VCaP (cell line): ENCODE measurements around the gene ALPG.
"Not testable (repeated sequence)": the region's sequence is repeated elsewhere in the genome, so short reads cannot be mapped to it uniquely, and the experiment has no call there.

Experiments used
- H3K27ac ChIP-seq: fragments of 450-650 bp; 2 replicates; pipeline ENCODE4 v1.5.1; 2017
- CTCF ChIP-seq: fragments of 450-650 bp; conservative IDR thresholded peaks from 2 replicates; pipeline ENCODE4 v1.5.1; 2017; ENCODE audit warnings: mild to moderate bottlenecking, moderate library complexity

ALPG gene

DNA sequence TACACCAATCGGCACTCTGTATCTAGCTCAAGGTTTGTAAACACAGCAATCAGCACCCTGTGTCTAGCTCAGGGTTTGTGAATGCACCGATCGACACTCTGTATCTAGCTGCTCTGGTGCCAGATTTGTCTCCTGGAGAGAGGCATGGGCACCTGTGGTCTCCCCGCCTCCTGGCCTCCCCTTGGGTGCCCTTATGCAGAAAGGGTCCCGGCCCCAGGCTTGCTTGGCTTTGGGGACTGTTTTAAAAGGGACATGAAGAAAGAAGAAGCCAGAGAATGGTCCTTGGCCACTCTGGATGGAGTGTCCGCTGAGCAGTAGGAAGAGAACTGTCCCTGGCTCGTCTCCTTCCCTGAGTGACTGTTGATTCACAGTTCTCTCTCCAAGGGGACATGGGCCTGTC lies 39.6 kb upstream of the ALPG start:
- no peak overlapping the region for H3K27ac ChIP-seq
- no peak for TF ChIP-seq CTCF

GRCh38 chr2:232367591-232368233 lies 38.9 kb upstream of the ALPG start:
- H3K27ac ChIP-seq, result no peak overlapping the region
- TF ChIP-seq CTCF, result no peak

DNA sequence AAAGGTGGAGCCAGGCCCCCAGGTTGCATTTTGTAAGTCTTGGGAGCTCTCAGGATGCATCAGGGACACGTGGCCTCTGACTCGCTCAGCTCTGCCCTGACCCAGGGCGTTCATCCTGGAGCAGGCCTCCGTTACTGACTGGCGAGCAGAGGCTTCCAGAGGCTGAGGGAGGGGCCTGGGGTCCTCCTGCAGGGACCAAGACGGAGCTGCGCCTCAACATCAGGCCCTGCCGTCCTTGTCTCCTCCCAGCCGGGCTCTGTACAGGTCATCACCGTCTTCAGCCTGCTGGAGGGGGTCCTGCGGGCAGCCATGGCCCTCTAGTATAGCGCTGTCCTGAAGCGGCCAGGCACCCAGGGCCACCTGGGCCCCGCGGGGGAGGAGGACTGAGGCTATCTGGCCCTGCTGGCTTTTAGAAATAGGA lies 38.3 kb upstream of the ALPG start:
- no peak for TF ChIP-seq CTCF
- no peak overlapping the region for H3K27ac ChIP-seq

DNA sequence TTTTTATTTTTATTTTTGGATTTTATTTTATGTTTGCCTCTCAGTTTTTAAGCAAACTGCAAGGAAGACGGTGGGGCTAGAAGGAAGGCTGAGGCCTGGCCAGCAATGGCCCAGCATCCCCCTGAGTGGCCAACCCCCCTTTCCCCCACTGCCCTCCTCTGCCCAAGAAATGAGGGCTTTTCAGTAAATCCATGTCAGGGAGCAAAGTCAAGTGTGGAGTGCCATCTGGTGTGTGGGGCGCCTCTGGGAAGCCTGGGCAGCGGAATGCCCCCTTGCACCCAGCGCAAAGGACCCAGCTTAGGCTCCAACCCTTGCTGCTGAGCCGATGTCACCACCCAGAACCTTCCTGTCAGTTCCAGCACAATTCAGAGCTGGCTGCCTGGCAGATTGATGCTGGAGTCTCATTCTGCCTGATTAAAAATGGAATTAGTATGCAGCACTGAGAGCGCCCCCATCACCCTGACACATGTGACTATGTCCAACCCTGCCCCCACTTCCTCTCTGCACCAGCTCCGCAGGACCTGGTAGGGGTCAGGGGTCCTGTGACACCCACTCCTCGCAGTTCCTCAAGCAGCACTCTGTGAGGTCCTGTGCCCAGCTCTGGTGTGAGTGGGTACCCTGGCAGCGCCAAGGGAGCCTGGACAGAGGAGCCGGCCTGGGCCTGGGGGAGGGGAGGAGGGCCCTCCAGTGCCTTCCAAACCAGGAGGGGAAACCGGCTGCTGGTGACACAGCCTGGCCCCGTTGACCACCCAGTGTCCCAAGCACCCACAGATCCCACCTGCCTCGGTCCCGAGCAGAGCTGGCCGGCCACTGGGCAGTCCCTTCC lies 37.3 kb upstream of the ALPG start:
- TF ChIP-seq CTCF, result no peak
- H3K27ac ChIP-seq, result no peak overlapping the region

DNA sequence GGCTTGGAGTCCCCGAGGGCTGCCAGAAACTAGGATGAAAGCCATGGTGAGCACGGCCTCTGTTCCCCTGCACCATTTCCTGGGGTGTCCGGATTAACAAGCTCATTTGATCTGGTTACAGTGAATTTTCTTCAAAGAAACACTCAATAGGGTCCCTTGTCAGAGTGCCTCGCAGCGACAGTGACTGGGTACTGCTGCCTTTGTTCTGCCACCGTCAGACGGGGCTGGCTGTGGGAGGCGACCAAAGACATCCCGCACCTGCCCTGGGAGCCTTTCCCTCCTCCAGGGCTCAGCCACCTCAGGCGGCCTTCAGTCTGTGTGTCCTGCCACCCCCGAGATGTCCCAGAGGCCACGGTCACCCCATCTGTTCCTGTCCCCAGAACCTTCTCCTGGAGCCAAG lies 36.6 kb upstream of the ALPG start:
- H3K27ac ChIP-seq, result not testable (repeated sequence)

DNA sequence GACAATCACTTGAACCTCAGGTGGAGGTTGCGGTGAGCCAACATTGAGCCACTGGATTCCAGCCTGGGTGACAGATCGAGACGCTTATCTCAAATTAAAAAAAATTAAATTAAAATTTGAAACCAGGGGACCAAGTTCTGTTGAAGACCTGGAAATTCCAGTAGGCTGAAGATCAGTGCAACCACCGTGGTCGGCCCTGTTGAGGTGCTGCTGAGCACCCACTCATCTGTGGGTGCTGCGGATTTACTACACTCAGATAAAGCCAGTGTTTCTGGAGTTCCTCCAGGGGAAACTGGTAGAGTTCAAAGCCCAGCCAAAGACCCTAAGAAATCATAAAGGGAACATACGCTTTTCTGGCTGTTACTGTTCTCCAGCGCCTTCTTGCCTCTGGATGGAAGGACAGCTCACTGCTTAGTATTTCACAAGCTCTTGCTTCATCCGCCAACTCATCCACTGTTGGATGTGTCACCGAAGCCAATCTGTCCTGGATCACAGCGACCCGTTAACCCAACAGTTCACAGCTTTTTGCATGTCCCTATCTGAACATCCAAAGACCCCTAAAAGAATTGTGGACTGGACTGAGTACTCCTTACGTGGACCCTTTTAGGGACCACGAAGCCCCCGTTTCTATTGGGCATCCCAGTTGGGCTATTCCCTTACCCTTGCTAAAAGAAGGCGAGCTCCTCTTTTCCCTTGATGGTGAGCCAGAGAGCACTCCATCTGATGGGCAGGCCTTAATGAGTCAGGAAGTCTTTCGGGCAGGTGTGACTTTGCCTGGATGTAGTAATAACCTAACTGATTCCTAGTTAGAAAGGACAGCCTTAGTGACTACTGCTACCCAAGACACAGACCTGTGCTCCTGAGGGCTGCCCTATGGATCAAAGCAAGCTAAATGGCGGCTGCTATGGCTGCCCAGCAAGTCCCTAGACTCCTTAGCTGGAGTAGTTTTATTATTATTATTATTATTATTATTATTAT lies 34.1 kb upstream of the ALPG start:
- no peak for TF ChIP-seq CTCF

DNA sequence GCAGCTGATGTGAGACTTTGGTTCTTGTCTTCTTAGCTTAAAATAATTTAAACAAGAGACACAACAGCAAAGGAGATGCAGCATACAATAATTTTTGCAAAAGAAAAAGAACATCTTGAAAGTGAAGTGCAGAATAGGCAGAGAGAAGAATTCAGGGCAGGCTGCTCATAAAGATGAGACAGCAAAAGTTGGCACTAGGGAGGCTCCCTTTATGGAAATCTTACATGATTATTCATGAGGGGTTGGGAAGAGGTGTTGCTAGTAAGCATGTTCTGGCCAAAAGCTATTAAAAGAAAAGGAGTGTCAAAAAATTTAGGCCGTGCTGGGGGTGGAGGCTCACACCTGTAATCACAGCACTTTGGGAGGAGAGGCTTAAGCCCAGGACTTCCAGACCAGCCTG lies 32.3 kb upstream of the ALPG start:
- TF ChIP-seq CTCF, result no peak
- no peak overlapping the region for H3K27ac ChIP-seq

More for the DNA sequence above, 34.1 kb upstream of the ALPG start:
- no peak overlapping the region for H3K27ac ChIP-seq
